ENCODE measurements around the gene PGAM2.
"Not testable (repeated sequence)": the region's sequence is repeated elsewhere in the genome, so short reads cannot be mapped to it uniquely, and the experiment has no call there.

PGAM2 gene

GRCh38 chr7:44046321-44047061 is 18.9 kb downstream of the PGAM2 start:
- no peak for FAIRE-seq

GRCh38 chr7:44045226-44046014 is 19.9 kb downstream of the PGAM2 start:
- FAIRE-seq, result no peak

DNA sequence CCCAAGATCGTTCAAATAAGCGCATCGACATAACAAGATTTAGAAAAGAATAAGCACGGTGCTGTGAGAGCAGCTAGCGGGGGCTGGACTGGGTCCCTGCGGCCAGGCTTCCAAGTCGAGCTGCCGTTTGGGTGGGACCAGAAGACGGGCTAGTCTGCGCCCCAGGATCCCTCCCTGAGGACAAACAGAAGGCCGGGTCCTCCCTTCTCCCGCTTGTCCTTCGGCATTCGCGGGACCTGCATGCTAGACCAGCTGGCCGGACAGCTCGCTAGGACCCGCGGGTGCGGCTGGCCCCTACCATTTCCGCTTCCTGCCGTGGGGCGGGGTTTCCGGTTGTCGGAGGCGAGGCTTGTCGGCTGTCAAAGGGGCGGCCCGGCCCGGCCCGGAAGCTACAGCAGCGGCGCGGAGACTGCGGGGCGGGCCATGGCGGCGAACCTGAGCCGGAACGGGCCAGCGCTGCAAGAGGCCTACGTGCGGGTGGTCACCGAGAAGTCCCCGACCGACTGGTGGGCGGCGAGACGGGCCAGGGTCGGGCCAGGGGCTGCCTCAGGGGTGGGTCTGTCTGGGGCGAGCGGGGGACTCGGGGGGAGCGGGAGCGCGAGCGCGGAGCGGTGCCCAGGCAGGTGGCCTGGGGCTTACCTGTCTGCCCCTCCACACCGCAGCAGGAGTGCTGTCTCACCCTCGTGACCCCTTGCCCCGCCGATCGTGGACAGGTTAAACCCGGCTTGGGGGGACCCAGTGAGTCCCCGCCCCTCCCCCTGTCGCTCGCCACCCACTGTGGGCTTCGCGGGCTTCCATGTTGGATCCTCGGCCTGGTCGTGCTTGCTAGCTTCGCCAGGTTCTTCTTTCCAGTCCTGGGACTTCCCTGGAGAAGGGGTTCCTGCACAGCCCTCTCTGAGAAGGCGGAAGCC is 20.8 kb downstream of the PGAM2 start, which contains the start of gene DBNL:
DBNL (plus strand) TSS at position 388 of the 911 bp plus-strand sequence; CDS start at position 424, 36 bp downstream.
- FAIRE-seq, result no peak

DNA sequence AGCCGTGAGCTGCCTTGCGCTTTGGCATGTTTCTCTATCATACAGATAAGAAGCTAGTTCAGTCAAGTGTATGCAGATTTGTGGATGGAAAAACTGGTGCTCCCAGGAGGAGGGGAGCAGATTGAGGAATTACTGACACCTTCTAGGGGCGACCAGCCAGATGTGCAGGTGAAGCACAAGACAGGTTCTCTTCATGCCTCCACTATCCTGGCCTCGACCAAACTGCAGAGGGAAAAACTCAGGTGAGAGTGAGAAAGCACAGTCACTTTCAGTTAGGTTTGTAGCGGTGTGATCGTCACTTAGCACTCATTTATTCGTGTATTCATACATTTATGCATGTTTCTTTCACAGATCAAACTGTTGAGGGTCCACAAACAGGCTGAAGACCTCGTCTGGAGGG is 21.5 kb downstream of the PGAM2 start:
- no peak for FAIRE-seq

DNA sequence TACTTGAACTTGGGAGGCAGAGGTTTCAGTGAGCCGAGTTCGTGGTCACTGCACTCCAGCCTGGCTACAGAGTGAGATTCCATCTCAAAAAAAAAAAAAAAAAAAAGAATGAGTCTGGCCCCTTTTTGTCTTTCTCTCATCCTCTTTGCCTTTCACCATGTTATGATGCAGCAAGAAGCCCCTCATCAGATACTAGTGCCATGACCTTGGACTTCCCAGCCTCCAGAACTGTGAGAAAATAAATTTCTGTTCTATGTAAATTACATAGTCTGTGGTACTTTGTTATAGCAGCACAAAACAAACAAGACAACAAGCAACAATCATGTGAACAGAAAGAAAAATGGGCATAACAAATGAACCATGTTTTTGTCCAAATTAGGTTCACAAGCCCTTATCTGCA is 23.1 kb downstream of the PGAM2 start:
- FAIRE-seq, result no peak

GRCh38 chr7:44040493-44040891 is 24.9 kb downstream of the PGAM2 start:
- FAIRE-seq, result not testable (repeated sequence)

DNA sequence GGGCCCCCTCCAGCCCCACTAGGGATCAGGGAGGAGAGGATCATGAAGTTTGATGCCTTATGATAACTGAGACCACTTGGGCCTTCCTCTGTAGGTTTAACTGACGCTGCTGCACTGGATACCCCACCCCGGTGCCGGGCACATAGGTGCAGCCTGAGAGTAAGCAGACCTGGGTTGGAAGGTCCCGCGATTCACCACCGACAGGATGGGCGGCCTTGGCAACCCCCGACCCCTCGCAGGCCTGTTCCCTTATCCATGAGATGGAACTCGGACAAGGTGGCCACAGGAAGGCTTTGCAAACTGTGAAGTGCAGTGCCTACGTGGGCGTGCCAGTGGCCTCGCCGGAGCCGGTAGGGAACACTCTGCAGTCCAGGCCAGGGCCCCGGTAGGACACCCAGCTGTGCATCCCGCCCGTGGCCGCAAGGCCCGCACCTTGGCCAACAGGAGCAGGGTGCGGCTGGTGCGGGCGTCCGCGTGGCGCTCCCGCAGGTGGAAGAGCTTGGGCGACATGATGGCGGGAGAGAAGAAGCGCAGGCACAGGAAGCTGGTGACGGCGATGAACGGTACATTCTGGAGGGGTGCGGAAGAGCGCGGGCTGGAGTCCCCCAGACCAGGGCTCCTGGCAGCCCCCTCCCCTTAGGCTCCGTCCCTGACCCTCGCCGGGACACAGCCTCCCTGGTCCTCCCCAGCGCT is 25.4 kb downstream of the PGAM2 start:
- FAIRE-seq, result not testable (repeated sequence)

DNA sequence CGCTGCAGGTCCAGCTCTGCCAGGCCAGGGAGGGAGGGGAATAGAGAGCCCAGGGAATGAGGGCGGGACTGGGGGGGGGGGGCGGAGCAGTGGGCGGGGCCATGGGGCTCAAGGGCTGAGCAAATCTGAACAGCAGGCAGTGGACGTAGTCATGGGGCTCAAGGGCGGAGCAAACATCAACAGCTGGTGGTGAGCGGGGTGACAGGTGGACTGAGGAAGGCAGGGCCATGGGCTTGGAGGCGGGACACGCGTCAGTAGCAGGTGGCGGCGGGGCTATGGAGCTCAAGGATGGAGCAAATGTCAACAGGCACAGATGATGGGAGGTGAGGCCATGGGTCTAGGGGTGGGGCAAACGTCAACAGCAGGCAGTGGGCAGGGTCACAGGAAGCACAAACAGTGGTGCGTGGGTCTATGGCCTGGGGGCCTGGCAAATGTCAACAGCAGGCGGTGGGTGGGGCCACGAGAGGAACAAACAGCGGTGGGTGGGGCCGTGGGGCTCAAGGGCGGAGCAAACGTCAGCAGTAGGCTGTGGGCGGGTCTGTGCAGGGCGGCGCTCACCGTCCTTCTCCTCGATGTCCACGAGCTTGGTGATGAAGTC is 26.3 kb downstream of the PGAM2 start:
- FAIRE-seq, result not testable (repeated sequence)

DNA sequence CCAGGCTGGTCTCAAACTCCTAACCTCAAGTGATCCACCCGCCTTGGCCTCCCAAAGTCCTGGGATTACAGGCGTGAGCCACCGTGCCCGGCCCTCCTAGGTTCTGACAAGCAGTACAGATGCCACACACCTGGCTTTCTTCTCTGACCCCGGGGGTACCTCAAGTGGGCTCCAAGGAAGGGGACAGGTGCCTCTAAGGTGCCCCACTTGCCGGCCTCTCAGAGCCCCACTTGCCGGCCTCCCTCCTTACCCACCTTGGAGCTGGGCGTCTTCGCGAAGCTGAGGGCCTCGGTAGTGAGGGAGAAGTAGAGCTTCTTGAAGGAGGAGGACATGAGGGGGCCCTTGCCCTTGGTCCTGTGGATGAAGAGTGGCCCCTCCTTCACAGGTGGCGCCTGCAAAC is 26.8 kb downstream of the PGAM2 start:
- FAIRE-seq, result not testable (repeated sequence)

DNA sequence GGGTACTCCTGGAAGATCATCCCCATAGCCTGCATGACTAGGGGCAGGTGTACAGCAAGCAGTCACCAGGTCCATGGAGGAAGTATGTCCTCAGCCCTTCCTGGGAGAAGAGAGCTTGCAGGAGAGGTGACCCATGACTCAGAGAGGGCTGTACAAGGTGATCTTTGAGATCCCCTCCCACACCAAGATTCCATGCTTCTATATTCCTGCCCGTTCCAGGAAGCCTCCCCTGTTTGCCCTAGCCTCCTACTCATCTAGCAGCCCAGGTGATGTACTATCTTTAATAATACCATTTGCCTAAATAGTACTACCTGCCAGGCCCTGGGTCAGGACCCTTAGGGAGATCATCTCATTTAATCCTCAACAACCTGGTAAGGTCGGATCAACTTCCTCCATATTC is 27.4 kb downstream of the PGAM2 start:
- not testable (repeated sequence) for FAIRE-seq

GRCh38 chr7:44036364-44036763 is 29.0 kb downstream of the PGAM2 start:
- FAIRE-seq, result not testable (repeated sequence)

DNA sequence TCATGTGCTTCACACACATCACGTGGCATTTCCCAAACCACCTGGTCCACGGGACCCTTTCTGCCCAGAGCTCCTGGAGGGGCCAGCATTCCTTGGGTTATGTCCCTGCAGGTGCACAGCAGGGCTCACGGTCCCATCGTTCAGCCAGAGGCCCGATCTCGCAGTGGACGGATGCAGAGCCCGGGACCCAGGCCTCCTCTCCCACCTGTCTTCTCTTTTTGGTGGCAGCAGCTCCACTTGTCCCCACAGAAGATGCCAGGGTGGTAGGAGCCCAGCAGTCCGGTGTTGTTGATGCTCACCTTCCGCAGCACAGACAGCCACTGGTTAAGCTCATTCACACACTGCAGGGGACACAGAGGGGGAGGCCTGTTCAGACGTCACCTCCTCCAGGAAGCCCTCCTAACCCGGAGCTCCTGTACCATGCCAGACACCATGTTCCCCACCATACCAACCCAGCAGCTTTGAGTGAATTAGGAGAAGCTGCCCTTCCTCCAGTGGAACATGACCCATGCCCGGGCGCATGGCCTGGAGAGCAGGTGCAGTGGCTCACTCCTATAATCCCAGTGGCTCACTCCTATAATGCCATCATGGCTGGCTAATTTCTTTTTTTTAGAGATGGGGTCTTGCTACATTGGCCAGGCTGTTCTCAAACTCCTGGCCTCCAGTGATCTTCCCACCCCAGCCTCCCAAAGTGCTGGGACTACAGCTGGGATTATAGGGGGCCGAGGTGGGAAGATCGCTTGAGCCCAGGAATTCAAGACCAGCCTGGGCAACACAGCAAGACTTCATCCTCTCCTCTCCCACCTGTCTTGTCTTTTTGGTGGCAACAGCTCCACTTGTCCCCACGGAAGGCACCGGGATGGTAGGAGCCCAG is 31.2 kb downstream of the PGAM2 start:
- not testable (repeated sequence) for FAIRE-seq

DNA sequence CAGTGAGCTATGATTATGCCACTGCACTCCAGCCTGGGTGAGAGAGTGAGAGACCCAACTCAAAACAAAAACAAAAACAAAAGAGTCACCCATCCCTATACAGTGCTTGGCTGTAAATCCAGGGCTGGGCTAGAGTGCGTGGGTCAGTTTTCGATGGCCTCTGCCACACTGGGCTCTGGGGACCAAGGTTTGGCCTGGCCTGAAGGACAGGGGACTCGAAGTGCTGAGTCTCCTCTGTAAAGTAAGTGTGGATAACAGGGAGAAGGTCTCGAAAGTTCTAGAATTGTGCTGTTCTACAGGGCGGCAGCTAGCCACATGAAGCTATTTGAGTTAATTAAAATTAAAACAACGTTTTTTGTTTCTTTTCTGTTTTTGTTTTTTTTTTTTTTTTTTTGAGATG is 33.3 kb downstream of the PGAM2 start:
- FAIRE-seq, result not testable (repeated sequence)

DNA sequence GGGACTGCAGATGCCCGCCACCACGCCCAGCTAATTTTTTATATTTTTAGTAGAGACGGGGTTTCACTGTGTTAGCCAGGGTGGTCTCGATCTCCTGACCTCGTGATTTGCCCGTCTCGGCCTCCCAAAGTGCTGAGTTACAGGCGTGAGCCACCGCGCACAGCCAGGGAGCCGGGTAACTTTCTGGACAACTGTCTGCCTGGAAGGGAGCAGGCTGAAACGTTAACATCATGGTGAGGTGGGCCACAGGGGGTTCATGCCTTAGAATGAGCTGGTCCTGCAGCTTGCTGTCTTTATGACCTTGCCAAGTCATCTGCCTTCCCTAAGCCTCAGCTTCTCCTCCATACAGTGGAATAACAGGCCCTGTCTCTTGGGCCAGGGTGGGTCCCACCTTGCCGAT is 34.0 kb downstream of the PGAM2 start:
- not testable (repeated sequence) for FAIRE-seq

GRCh38 chr7:44030029-44030428 is 35.3 kb downstream of the PGAM2 start:
- not testable (repeated sequence) for FAIRE-seq

DNA sequence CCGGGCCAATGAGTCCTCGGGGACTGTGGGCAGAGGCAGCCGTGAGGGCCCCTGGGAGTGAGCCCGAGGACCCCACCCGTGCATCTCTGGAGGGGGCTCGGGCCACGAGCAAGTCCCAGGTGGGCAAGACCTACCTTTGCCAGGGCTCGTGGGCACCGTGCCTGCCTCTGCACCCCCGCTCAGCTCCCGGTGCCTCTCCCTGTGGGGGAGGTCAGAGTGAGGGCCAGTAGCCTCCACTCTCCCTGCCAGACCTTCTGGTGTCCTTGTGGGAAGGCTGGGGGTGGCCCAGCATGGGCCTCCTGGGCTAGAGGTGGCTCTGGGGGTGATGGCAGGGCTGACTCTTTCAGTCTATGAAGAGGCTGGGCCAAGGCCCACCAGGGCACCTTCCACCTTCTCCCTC is 35.9 kb downstream of the PGAM2 start:
- not testable (repeated sequence) for FAIRE-seq

DNA sequence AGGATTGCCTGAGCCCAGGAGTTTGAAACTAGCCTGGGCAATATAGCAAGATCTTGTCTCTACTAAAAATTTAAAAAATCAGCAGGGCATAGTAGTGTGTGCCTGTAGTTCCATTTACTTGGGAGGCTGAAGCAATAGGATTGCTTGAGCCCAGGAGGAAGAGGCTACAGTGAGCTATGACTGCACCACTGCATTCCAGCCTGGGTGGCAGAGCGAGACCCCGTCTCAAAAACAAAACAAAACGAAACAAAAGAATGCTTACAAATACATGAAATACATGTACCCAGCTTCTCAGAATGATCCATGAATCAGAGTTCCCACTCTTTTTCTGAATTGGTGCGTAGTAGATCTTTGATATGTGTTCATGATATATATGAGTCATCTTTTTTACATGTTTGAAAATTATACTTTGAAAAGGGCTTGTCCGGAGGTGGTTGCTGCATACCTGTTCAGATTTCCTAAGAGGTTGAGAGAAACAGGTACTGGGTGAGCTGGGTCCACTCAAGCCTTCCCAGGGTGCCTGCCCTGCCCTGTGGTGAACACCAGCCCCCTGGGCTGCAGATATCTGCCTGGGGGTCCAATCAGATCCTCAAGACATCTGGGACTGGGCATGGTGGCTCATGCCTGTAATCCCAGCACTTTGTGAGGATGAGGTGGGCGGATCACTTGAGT is 42.4 kb downstream of the PGAM2 start:
- not testable (repeated sequence) for FAIRE-seq

DNA sequence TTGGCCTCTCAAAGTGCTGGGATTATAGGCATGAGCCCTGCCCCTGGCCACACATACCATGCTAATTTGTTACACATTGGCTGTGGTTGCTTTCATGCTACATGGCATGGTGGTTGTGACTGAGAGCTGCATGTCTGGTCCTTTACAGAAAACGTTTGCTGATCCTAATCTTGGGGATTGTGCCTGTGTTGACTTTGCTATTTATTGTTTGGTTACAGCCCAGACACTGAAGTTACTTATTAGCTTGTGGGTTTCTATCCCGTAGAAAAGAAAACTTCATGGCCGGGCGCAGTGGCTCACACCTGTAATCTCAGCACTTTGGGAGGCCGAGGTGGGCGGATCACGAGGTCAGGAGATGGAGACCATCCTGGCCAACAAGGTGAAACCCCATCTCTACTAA is 43.3 kb downstream of the PGAM2 start:
- not testable (repeated sequence) for FAIRE-seq

GRCh38 chr7:44019825-44020224 is 45.5 kb downstream of the PGAM2 start:
- FAIRE-seq, result not testable (repeated sequence)
